Measurements from ENCODE around the gene SV2A. TPM values are rescaled to one million over a fixed set of nuclear protein-coding genes. Genes with fewer than 3 reads are reported as not detected.
"Not testable (repeated sequence)": the region's sequence is repeated elsewhere in the genome, so short reads cannot be mapped to it uniquely, and the experiment has no call there.

SV2A gene
- total RNA-seq, 1 donor from 2014 or later: 1.7 TPM

DNA sequence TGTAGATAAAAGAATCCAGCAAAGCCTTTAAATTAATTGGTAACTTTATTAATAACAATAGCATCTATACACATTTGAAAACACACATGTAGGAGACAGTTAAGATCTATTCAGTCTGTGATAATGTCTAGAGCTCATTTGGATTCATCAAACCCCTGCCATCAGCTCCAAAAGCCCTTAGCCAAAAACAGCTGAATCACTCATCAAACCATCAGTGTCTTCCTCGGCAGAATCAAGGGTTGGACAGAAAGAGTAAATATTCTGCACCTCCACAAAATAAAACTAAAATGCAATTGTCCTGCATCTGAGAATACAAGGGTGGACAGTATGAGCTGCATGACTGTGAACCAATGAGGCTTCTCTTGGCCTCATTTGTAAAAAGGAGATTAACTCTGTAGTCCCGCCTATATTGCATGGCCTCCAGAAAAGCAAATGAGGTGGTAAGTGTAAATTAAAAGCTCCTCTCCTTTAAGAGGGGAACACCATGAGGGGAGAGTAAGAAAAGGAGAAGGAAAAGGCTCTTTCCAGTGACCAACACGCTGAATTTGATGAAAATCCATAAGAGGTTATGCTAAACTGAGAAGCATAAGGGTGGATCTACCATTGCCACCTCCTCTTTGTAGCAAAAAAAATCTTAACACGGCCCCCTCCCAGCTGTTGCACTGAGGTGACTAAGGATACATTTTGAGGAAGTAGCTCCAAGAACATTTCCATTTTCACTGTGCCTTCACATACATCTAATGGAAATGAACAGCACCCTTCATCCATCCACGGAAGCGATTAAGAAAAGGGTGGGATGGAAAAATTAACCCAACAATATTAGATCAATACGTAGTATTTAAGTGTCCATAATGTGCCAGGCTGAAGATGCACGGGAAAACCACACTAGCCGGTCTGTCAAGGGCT is 33.0 kb downstream of the SV2A start:
- Histone ChIP-seq H3K4me1 (peaks cover 18% of the 10 kb centered on the region), H3K27me3 (no peaks in the 10 kb centered on the region), H3K9me3 (no peaks in the 10 kb centered on the region), H3K36me3 (no peaks in the 10 kb centered on the region), H3K27ac (peak overlapping the region; percentile 100), H3K4me3 (peak overlapping the region; percentile 64)
- intact Hi-C loops (cut with DNase I): no loop called here
- TF ChIP-seq, protein P1, sequence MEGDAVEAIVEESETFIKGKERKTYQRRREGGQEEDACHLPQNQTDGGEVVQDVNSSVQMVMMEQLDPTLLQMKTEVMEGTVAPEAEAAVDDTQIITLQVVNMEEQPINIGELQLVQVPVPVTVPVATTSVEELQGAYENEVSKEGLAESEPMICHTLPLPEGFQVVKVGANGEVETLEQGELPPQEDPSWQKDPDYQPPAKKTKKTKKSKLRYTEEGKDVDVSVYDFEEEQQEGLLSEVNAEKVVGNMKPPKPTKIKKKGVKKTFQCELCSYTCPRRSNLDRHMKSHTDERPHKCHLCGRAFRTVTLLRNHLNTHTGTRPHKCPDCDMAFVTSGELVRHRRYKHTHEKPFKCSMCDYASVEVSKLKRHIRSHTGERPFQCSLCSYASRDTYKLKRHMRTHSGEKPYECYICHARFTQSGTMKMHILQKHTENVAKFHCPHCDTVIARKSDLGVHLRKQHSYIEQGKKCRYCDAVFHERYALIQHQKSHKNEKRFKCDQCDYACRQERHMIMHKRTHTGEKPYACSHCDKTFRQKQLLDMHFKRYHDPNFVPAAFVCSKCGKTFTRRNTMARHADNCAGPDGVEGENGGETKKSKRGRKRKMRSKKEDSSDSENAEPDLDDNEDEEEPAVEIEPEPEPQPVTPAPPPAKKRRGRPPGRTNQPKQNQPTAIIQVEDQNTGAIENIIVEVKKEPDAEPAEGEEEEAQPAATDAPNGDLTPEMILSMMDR (IDR thresholded peaks at IDR 0.05): no peak
- ATAC-seq (no peak), DNase-seq (no peak)

DNA sequence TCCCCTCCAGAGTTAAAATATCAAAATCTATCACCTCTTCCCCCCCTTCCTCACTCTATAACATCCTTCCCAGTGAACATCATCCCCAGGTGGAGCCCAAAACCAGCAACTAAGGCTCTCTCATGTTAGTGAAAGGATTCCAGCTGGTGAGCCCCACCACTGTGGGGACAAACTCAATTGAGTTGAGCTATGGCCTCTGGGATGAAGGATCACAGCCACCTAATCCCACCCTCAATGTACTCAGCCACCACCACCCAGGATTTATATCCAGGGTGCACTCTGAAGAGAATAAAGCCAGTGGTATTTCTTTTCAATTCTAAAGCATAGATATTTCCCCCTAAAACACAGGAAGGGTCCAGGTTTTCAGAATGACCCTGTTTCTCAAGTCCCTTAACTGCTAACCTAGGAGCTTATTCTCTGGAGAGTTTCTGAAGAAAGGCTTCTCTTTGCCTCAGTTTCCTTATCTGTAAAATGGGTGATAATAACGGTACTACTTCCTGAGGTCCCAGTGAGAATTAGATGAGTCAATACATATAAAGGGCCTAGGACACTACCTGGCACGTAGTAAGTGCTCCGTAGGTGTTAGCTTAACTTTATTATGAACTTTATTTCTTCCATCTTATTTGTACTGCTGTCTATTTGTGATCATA is 33.9 kb downstream of the SV2A start:
- ATAC-seq (no peak), DNase-seq (no peak)
- Histone ChIP-seq H3K4me3 (no peak overlapping the region), H3K36me3 (no peaks in the 10 kb centered on the region), H3K9me3 (no peaks in the 10 kb centered on the region), H3K27ac (no peak overlapping the region), H3K4me1 (peaks cover 18% of the 10 kb centered on the region), H3K27me3 (no peaks in the 10 kb centered on the region)
- TF ChIP-seq, protein P1 (IDR thresholded peaks at IDR 0.05): no peak
- intact Hi-C loops (cut with DNase I): no loop called here

DNA sequence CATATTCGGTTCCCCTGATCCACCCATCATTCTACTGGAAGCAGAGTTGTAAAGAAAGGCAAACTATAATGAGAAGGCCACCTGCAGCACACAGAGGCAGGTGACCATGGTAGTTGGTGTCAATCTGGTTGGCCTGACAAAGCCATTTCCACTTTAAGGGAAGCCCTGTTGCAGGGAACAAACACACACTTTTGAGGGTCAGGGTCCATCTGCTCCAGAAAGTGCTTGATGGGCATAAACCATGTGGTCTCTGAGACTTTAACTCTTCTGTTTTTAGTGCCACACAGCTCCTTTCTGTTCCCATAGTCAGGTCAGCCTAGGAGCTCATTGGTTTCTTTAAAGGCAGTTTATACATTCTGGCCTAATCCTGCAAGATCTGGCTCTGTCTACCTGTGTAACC is 35.8 kb downstream of the SV2A start:
- DNase-seq (no peak), ATAC-seq (no peak)
- no peaks in the 10 kb centered on the region for H3K27me3 ChIP-seq
- H3K4me1 ChIP-seq: peaks cover 18% of the 10 kb centered on the region
- H3K4me3 ChIP-seq: no peak overlapping the region
- TF ChIP-seq, protein P1 (IDR thresholded peaks at IDR 0.05): no peak
- no peaks in the 10 kb centered on the region for H3K36me3 ChIP-seq
- H3K9me3 ChIP-seq: no peaks in the 10 kb centered on the region
- intact Hi-C loops (cut with DNase I): no loop called here
- no peak overlapping the region for H3K27ac ChIP-seq

DNA sequence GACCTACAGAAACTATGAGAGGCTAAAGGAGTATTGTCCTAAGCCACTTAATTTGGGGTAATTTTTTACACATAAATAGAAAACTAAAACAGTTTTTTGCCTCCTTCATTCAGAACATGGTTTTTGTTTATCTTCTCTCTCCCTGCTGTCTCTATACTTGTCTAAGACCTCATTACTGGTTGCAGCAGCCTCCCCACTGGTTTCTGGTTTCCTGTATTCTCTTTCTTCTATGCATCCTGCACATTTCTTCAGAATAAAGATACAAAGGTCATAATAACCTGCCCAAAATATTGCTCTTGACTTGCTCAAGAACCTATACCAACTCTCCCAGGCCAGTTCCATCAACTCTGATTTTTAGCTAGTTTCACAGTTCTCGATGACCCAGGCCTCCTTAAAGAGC is 38.1 kb downstream of the SV2A start:
- TF ChIP-seq, protein P1 (IDR thresholded peaks at IDR 0.05): no peak

GRCh38 chr1:149877211-149877946 is 40.3 kb downstream of the SV2A start:
- intact Hi-C loops (cut with DNase I): no loop called here
- Histone ChIP-seq H3K27ac (no peak overlapping the region), H3K27me3 (no peaks in the 10 kb centered on the region), H3K4me1 (no peaks in the 10 kb centered on the region), H3K4me3 (no peak overlapping the region), H3K9me3 (no peaks in the 10 kb centered on the region), H3K36me3 (no peaks in the 10 kb centered on the region)
- ATAC-seq: no peak
- DNase-seq: no peak
- TF ChIP-seq, protein P1 (IDR thresholded peaks at IDR 0.05): no peak

More for the DNA sequence above, 38.1 kb downstream of the SV2A start:
- Histone ChIP-seq H3K27me3 (no peaks in the 10 kb centered on the region), H3K9me3 (no peaks in the 10 kb centered on the region), H3K4me1 (peaks cover 12% of the 10 kb centered on the region), H3K27ac (no peak overlapping the region), H3K36me3 (no peaks in the 10 kb centered on the region), H3K4me3 (no peak overlapping the region)
- DNase-seq (no peak), ATAC-seq (no peak)
- intact Hi-C loops (cut with DNase I): no loop called here

GRCh38 chr1:149873060-149873459 is 44.6 kb downstream of the SV2A start:
- H3K27me3 ChIP-seq; H3K4me1 ChIP-seq; DNase-seq; intact Hi-C loops (cut with DNase I); H3K36me3 ChIP-seq; ATAC-seq; H3K4me3 ChIP-seq; H3K9me3 ChIP-seq; H3K27ac ChIP-seq: not testable (repeated sequence)

GRCh38 chr1:149866887-149867286 is 50.8 kb downstream of the SV2A start:
- DNase-seq; H3K27ac ChIP-seq; H3K4me3 ChIP-seq; H3K9me3 ChIP-seq; H3K4me1 ChIP-seq; H3K36me3 ChIP-seq; H3K27me3 ChIP-seq; intact Hi-C loops (cut with DNase I): not testable (repeated sequence)
- ATAC-seq: peak; percentile 57

- H3K4me1 ChIP-seq; DNase-seq; H3K9me3 ChIP-seq; H3K4me3 ChIP-seq; H3K36me3 ChIP-seq; H3K27ac ChIP-seq; intact Hi-C loops (cut with DNase I); H3K27me3 ChIP-seq: not testable (repeated sequence)
- peak; percentile 44 for ATAC-seq
These were observed 56.1 kb downstream of the SV2A start for GRCh38 chr1:149861497-149862054.
